ENCODE measurements around the gene PYGB.

DNA sequence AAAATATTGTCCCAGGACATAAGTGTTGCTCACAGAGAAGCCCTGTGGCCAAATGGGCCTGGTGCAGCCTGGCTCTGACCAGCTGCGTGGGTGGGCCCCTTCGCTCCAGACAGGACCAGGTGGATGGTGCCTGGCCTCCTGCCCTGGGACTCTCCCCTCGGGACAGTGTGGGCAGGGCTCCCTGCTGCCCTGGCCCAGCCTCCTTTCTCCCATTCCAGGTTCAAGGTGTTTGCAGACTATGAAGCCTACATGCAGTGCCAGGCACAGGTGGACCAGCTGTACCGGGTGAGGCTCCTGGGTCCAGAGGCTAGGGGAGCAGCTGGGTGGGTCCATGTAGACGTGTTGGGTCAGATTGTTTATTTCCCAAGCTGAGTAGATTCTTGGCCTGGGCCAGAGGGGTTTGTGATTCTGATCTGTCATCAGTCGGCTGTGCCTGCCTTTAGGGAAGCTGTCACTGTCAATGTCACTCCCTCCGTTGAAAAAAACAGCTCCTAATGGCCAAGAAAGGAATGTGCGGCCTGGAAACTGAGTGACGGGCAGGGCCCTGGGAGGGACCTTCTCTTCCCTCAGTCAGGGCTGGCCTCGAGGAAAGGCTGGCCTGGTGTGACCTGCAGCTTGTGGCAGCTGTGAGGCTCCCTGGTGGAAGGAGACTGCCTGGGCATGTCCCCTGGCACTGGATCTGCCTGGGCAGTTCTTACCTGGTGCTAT lies 47.7 kb downstream of the PYGB start:
- TF ChIP-seq, protein P1, sequence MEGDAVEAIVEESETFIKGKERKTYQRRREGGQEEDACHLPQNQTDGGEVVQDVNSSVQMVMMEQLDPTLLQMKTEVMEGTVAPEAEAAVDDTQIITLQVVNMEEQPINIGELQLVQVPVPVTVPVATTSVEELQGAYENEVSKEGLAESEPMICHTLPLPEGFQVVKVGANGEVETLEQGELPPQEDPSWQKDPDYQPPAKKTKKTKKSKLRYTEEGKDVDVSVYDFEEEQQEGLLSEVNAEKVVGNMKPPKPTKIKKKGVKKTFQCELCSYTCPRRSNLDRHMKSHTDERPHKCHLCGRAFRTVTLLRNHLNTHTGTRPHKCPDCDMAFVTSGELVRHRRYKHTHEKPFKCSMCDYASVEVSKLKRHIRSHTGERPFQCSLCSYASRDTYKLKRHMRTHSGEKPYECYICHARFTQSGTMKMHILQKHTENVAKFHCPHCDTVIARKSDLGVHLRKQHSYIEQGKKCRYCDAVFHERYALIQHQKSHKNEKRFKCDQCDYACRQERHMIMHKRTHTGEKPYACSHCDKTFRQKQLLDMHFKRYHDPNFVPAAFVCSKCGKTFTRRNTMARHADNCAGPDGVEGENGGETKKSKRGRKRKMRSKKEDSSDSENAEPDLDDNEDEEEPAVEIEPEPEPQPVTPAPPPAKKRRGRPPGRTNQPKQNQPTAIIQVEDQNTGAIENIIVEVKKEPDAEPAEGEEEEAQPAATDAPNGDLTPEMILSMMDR (IDR thresholded peaks at IDR 0.05; ENCODE audit: low read depth, low read length): no peak
- TF ChIP-seq POLR2A (IDR thresholded peaks at IDR 0.05; ENCODE audit: extremely low read depth, insufficient read length) (no peak), MYC (IDR thresholded peaks at IDR 0.05; ENCODE audit: low read depth, low read length) (no peak)
- TF ChIP-seq, protein P2, sequence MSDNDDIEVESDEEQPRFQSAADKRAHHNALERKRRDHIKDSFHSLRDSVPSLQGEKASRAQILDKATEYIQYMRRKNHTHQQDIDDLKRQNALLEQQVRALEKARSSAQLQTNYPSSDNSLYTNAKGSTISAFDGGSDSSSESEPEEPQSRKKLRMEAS (IDR thresholded peaks at IDR 0.05; ENCODE audit: low read depth, low read length): no peak
